HFF-Myc (cell line): ENCODE results near the gene C5orf63.

Experiments
- DNase-seq: peaks from one replicate; pipeline ENCODE4 v3.0.0-alpha.2; 2011; ENCODE audit warnings: low read depth; ENCODE audit errors: extremely low read depth
- H3K4me3 ChIP-seq: replicated peaks from 2 replicates; pipeline ENCODE4 v1.5.1; 2011; ENCODE audit warnings: low read depth, mild to moderate bottlenecking, control low read depth, low read length
- TF ChIP-seq, protein P1 (sequence below): IDR thresholded peaks from 2 replicates; pipeline ENCODE4 v1.5.1; 2012; ENCODE audit warnings: mild to moderate bottlenecking, low read depth, low read length, control low read depth; ENCODE audit errors: missing control alignments

Gene C5orf63

DNA sequence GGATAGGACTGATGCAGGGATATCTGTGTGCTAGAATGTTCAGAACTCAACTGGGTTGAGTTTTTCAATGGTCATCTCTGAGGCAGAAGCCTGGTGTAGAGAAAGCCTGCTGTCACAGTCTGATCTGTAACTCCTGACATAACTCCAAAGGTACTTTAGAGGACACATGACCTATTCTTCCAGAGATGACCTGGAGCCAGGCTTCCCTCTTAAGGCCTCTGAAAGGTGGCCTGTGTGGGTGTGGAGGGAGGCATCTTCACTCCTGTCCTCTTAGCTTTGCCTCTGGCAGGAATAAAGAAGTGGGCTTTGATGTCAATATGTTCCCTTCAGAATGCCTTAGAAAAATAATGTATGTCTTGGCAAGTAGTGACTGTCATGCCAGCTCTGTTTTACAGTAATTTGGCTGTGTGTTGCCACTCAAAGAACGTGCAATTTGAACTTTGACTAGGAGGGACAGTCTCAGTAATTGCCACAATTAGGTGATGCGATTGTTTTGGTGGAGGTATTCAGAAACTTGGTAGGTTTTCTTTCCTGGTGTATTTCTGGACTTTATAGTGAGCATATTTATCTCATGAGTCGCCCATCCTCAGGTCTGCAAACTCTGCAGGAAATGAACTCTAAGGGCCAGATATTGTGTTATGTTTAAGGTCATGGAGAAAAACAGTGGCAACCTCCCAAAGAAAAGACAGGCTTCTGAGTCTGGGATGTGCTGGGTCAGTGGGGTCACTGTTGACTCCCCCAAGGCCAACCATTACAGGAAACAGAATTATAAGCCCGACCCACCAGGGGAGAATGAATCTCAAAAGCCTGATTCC is 3.2 kb upstream of the C5orf63 start:
- no peak overlapping the region for H3K4me3 ChIP-seq
- DNase-seq = peak; percentile 22
- TF ChIP-seq, protein P1, sequence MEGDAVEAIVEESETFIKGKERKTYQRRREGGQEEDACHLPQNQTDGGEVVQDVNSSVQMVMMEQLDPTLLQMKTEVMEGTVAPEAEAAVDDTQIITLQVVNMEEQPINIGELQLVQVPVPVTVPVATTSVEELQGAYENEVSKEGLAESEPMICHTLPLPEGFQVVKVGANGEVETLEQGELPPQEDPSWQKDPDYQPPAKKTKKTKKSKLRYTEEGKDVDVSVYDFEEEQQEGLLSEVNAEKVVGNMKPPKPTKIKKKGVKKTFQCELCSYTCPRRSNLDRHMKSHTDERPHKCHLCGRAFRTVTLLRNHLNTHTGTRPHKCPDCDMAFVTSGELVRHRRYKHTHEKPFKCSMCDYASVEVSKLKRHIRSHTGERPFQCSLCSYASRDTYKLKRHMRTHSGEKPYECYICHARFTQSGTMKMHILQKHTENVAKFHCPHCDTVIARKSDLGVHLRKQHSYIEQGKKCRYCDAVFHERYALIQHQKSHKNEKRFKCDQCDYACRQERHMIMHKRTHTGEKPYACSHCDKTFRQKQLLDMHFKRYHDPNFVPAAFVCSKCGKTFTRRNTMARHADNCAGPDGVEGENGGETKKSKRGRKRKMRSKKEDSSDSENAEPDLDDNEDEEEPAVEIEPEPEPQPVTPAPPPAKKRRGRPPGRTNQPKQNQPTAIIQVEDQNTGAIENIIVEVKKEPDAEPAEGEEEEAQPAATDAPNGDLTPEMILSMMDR = no peak

DNA sequence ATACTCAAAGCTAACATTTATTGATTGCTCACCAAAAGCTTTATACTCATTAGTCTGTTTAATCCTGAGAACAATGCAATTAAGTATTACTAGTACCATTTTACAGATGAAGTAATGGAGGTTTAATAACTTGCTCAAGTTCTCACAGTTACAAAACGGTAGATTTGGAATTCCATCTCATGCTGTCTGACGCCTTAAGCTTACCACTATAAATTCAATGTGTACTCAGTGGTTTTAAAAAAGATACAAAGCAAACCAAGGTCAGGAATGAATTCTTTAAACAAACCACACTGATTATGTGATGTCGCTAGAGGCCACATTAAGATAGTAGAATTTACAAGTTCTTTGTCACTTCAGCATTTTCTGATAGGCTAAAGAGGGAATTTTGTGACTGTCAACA is 1.2 kb upstream of the C5orf63 start:
- TF ChIP-seq, protein P1 = no peak
- no peak for DNase-seq
- H3K4me3 ChIP-seq = no peak overlapping the region

DNA sequence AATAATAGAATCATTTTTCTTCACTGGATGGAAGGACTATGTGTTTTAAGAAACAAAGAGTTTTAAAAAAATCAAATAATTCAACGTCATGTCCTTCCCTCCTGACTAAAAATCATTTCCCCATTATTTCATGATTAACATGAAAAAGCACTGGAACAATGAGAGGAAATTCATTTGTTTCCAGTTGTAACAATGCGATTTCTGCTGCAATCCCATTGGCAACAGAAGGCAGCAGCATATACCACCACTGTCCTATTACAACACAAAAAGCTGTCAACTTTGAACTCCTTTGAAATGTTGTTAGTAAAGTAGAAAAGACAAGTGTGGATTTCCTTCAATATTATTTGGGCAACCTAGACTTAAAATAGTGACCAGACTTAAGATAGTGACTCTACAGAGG is 3.1 kb downstream of the C5orf63 start:
- TF ChIP-seq, protein P1 = no peak
- no peak for DNase-seq
- H3K4me3 ChIP-seq = no peak overlapping the region

DNA sequence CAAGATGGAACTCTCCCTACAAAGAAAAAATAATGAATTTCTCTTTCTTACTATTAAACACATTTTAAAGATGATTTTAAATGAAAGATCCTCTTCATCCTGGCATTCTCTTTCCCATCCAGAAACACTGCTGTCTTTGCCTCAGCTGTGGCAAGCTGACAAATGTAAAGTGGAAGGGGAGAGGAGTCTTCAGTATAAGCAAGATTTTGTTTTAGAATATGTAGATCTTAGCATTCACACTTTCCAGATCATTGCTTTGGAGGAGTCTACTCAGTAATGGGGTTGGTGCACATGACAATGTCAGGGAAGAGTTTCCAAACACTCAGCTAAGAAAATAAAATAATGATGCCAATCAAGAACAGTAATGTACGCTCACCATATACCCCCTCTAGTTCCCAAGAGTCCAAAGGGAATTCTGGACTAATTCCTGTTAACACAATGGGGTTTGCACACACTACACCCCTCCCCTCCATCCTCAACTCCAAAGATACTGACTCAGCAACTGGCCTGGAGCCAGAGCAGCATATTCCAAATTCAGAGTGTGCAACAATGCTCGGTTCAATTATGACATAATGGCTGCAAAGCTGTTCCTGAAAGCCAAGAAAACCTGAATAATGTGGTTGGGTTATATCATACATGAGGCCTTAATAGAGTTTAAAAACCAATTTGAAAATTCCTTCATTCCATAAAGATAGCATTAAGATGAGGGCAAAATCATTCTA is 4.6 kb downstream of the C5orf63 start:
- DNase-seq = peak; percentile 24
- TF ChIP-seq, protein P1 = no peak
- no peak overlapping the region for H3K4me3 ChIP-seq

DNA sequence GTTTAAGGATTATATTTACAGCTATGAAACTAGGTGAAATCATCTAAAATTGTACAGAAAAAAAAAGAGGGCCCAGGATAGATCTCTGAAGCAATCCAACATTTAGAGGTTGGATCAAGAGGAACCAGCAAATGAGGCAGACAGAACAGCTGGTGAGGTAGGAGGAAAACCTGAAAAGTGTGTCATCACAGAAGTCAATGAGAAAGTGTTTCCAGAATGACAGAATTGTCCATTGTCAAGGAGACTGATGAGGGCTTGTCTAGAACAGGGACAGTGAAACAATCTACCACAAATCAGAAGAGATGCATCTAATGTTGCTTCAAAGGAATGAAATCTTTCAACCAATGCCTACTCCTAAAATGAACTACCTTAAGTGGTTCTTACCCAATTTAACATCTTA is 6.6 kb downstream of the C5orf63 start:
- no peak overlapping the region for H3K4me3 ChIP-seq
- no peak for DNase-seq
- TF ChIP-seq, protein P1 = no peak

DNA sequence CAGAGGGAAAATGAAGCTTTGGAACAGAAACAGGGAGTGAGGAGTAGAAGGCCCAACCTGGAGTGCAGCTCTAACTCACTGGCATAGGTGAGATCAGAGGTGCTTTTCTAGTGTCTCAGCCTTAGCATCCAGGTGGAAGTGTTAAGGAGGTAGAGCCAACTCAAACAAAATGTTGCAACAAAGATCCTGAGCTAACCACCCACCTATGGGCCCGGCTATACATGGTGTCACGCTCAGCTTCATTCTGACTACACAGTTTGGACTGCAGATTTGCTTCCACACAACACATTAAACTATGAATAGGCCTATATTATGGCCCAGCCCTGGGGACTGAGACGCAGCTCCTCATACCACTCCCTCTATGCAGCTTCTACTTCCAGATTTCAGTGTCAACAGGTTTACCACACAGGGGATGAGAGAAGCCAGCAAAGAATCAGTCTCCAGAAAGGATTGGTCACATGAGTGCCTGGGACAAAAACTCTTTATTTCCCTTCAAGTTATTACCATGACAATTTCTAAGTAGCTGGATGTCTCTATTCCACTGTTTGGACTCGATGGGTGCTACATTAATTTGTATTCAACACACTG is 9.0 kb downstream of the C5orf63 start:
- no peak overlapping the region for H3K4me3 ChIP-seq
- no peak for DNase-seq

More for the DNA sequence above, 9.0 kb downstream of the C5orf63 start:
- TF ChIP-seq, protein P1 = no peak
